H9 (cell line): ENCODE measurements around the gene MRPS5. TPM values are rescaled to one million over a fixed set of nuclear protein-coding genes. Genes with fewer than 3 reads are reported as not detected.

Source experiments
- DNase-seq: peaks from one replicate; pipeline ENCODE4 v3.0.0-alpha.2; 2017
- H2AFZ ChIP-seq: one replicate; pipeline ENCODE4 v1.6.1; 2013; ENCODE audit warnings: mild to moderate bottlenecking, low read length, control low read depth, moderate library complexity
- H2AK5ac ChIP-seq: 2 replicates; pipeline ENCODE4 v1.6.1; 2013; ENCODE audit warnings: low read length, control low read depth, mixed read lengths; ENCODE audit not compliant: insufficient read length
- H2BK120ac ChIP-seq: one replicate; pipeline ENCODE4 v1.6.1; 2013; ENCODE audit warnings: low read depth, mild to moderate bottlenecking, low read length, control low read depth, inconsistent platforms; ENCODE audit not compliant: poor library complexity, severe bottlenecking
- H2BK12ac ChIP-seq: 2 replicates; pipeline ENCODE4 v1.6.1; 2013; ENCODE audit warnings: low read length, control low read depth, mixed read lengths, low read depth; ENCODE audit not compliant: insufficient read length
- H2BK15ac ChIP-seq: 2 replicates; pipeline ENCODE4 v1.6.1; 2013; ENCODE audit warnings: low read depth, low read length, control low read depth
- H2BK20ac ChIP-seq: one replicate; pipeline ENCODE4 v1.6.1; 2013; ENCODE audit warnings: low read depth, mild to moderate bottlenecking, low read length, control low read depth, inconsistent platforms; ENCODE audit not compliant: poor library complexity, severe bottlenecking
- H2BK5ac ChIP-seq: 2 replicates; pipeline ENCODE4 v1.6.1; 2013; ENCODE audit warnings: low read length, control low read depth, mixed read lengths; ENCODE audit not compliant: insufficient read length
- H3K14ac ChIP-seq: 2 replicates; pipeline ENCODE4 v1.6.1; 2013; ENCODE audit warnings: low read length, control low read depth; ENCODE audit not compliant: insufficient read depth
- H3K18ac ChIP-seq: 2 replicates; pipeline ENCODE4 v1.6.1; 2013; ENCODE audit warnings: low read depth, mild to moderate bottlenecking, mixed read lengths, low read length, control low read depth; ENCODE audit not compliant: insufficient read length
- H3K23ac ChIP-seq: 2 replicates; pipeline ENCODE4 v1.6.1; 2013; ENCODE audit warnings: low read length, control low read depth, mixed read lengths, low read depth; ENCODE audit not compliant: insufficient read length
- H3K23me2 ChIP-seq: 2 replicates; pipeline ENCODE4 v1.6.1; 2013; ENCODE audit warnings: low read depth, mild to moderate bottlenecking, mixed read lengths, low read length, control low read depth; ENCODE audit not compliant: insufficient read length, poor library complexity, severe bottlenecking
- H3K27ac ChIP-seq: 2 replicates; pipeline ENCODE4 v1.5.1; 2013; ENCODE audit warnings: low read length, control low read depth, mixed read lengths, low read depth; ENCODE audit not compliant: insufficient read length
- H3K27me3 ChIP-seq: 2 replicates; pipeline ENCODE4 v1.6.1; 2013; ENCODE audit warnings: low read length, control low read depth, inconsistent platforms; ENCODE audit not compliant: insufficient read depth
- H3K4ac ChIP-seq: 2 replicates; pipeline ENCODE4 v1.6.1; 2013; ENCODE audit warnings: low read depth, mild to moderate bottlenecking, control low read depth, inconsistent platforms, low read length, moderate library complexity
- H3K4me1 ChIP-seq: 2 replicates; pipeline ENCODE4 v1.6.1; 2013; ENCODE audit warnings: low read length, control low read depth, inconsistent platforms; ENCODE audit not compliant: insufficient read depth
- H3K4me2 ChIP-seq: 2 replicates; pipeline ENCODE4 v1.6.1; 2013; ENCODE audit warnings: low read length, control low read depth, mixed read lengths; ENCODE audit not compliant: insufficient read length, insufficient read depth
- H3K56ac ChIP-seq: 2 replicates; pipeline ENCODE4 v1.6.1; 2013; ENCODE audit warnings: low read depth, mild to moderate bottlenecking, mixed read lengths, low read length, control low read depth; ENCODE audit not compliant: insufficient read length
- H3K79me1 ChIP-seq: 2 replicates; pipeline ENCODE4 v1.6.1; 2013; ENCODE audit warnings: low read depth, mild to moderate bottlenecking, moderate library complexity, low read length, control low read depth, inconsistent platforms; ENCODE audit not compliant: insufficient read depth, poor library complexity, severe bottlenecking
- H3K79me2 ChIP-seq: 2 replicates; pipeline ENCODE4 v1.6.1; 2013; ENCODE audit warnings: low read length, control low read depth, inconsistent platforms; ENCODE audit not compliant: insufficient read depth
- H3K9ac ChIP-seq: 2 replicates; pipeline ENCODE4 v1.6.1; 2013; ENCODE audit warnings: low read length, control low read depth, mixed read lengths; ENCODE audit not compliant: insufficient read length; ENCODE audit errors: extremely low read depth
- H3K9me3 ChIP-seq: one replicate; pipeline ENCODE4 v1.6.1; 2013; ENCODE audit warnings: low read depth, low read length, inconsistent platforms; ENCODE audit not compliant: control insufficient read depth
- H3T11ph ChIP-seq: one replicate; pipeline ENCODE4 v1.6.1; 2013; ENCODE audit warnings: mild to moderate bottlenecking, low read length, control low read depth, inconsistent platforms
- H4K20me1 ChIP-seq: one replicate; pipeline ENCODE4 v1.6.1; 2013; ENCODE audit not compliant: control insufficient read depth, insufficient read length, insufficient read depth
- H4K5ac ChIP-seq: 2 replicates; pipeline ENCODE4 v1.6.1; 2013; ENCODE audit warnings: low read depth, mild to moderate bottlenecking, mixed read lengths, low read length, control low read depth; ENCODE audit not compliant: insufficient read length
- H4K8ac ChIP-seq: replicated peaks from 2 replicates; pipeline ENCODE4 v1.6.1; 2013; ENCODE audit warnings: low read length, control low read depth, mixed read lengths, low read depth; ENCODE audit not compliant: insufficient read length
- H4K91ac ChIP-seq: 2 replicates; pipeline ENCODE4 v1.6.1; 2013; ENCODE audit warnings: low read depth, mild to moderate bottlenecking, moderate library complexity, mixed read lengths, low read length, control low read depth; ENCODE audit not compliant: insufficient read length
- H3K27ac Mint-ChIP-seq, 3 experiments: 2 replicates in 2 of 3; 3 replicates in 1 of 3; pipeline ENCODE4 v1.8.0; 2020 to 2021; ENCODE audit warnings: mixed read lengths in 3 of 3, mild to moderate bottlenecking in 1 of 3, moderate library complexity in 1 of 3
- H3K27me3 Mint-ChIP-seq: 2 replicates; pipeline ENCODE4 v1.8.0; 2021; ENCODE audit warnings: low read depth, mild to moderate bottlenecking, moderate library complexity, mixed read lengths
- H3K36me3 Mint-ChIP-seq, 3 experiments: 2 replicates in 2 of 3; 3 replicates in 1 of 3; pipeline ENCODE4 v1.8.0; 2020 to 2021; ENCODE audit warnings: low read depth in 3 of 3, mixed read lengths in 3 of 3; ENCODE audit not compliant: insufficient read depth in 1 of 3
- H3K4me1 Mint-ChIP-seq, 2 experiments: 2 replicates each; pipeline ENCODE4 v1.8.0; 2020; ENCODE audit warnings: mixed read lengths in 2 of 2
- H3K4me3 Mint-ChIP-seq, 2 experiments: 2 replicates in 1 of 2; 3 replicates in 1 of 2; pipeline ENCODE4 v1.8.0; 2020 to 2021; ENCODE audit warnings: mild to moderate bottlenecking in 2 of 2, mixed read lengths in 2 of 2, moderate library complexity in 1 of 2
- H3K9me3 Mint-ChIP-seq, 2 experiments: 2 replicates in 1 of 2; 3 replicates in 1 of 2; pipeline ENCODE4 v1.8.0; 2020; ENCODE audit warnings: mild to moderate bottlenecking in 2 of 2, mixed read lengths in 2 of 2, moderate library complexity in 1 of 2
- WGBS: extraction: QIAGEN DNeasy Blood & Tissue Kit; methylation state at CpG from one replicate; pipeline ENCODE4 v1.1.7; 2013; ENCODE audit warnings: missing lambda C conversion rate, low lambda C conversion rate, mixed read lengths; ENCODE audit not compliant: insufficient read length; ENCODE audit errors: extremely low coverage; 5-methylcytosine and 5-hydroxymethylcytosine counted together
- total RNA-seq: library from RNA; stranded (reverse); gene quantifications from 2 replicates; pipeline ENCODE4 v1.2.1, GENCODE V29; 2021
- TF ChIP-seq, protein P1 (sequence below): fragments of 200-600 bp; sonication (generic); conservative IDR thresholded peaks from 3 replicates; pipeline ENCODE4 v1.8.0; 2021; ENCODE audit warnings: antibody characterized with exemption, mild to moderate bottlenecking

Gene MRPS5
- total RNA-seq, 1 experiment from 2014 or later = 50.9 TPM

GRCh38 chr2:95051626-95052025 is 70.0 kb downstream of the MRPS5 start:
- Mint-ChIP-seq H3K27me3 (peaks cover 44% of the 10 kb centered on the region), H3K4me1 (peaks cover 4 to 12% of the 10 kb centered on the region in 2 experiments), H3K36me3 (no peaks in the 10 kb centered on the region), H3K27ac (no peak overlapping the region), H3K9me3 (no peaks in the 10 kb centered on the region), H3K4me3 (no peak overlapping the region)
- Histone ChIP-seq H4K5ac (no peak overlapping the region), H3K18ac (no peak overlapping the region), H3K9me3 (no peaks in the 10 kb centered on the region), H2BK120ac (no peak overlapping the region), H4K20me1 (no peaks in the 10 kb centered on the region), H3K23ac (no peak overlapping the region), H2BK20ac (no peak overlapping the region), H2AFZ (no peak overlapping the region), H3K79me1 (no peaks in the 10 kb centered on the region), H3K4me2 (no peak overlapping the region), H3K4ac (no peak overlapping the region), H3K23me2 (no peaks in the 10 kb centered on the region), H4K91ac (no peak overlapping the region), H2BK12ac (no peak overlapping the region), H3K9ac (no peak overlapping the region), H3K27me3 (no peaks in the 10 kb centered on the region), H3K4me1 (no peaks in the 10 kb centered on the region; the same call in 1 of the 2 replicates), H3K14ac (no peak overlapping the region), H2BK5ac (no peak overlapping the region), H4K8ac (no peak overlapping the region), H3T11ph (no peak overlapping the region), H2BK15ac (no peak overlapping the region), H2AK5ac (no peak overlapping the region), H3K56ac (no peak overlapping the region), H3K27ac (no peak overlapping the region), H3K79me2 (no peaks in the 10 kb centered on the region)
- no peak for DNase-seq
- TF ChIP-seq, protein P1, sequence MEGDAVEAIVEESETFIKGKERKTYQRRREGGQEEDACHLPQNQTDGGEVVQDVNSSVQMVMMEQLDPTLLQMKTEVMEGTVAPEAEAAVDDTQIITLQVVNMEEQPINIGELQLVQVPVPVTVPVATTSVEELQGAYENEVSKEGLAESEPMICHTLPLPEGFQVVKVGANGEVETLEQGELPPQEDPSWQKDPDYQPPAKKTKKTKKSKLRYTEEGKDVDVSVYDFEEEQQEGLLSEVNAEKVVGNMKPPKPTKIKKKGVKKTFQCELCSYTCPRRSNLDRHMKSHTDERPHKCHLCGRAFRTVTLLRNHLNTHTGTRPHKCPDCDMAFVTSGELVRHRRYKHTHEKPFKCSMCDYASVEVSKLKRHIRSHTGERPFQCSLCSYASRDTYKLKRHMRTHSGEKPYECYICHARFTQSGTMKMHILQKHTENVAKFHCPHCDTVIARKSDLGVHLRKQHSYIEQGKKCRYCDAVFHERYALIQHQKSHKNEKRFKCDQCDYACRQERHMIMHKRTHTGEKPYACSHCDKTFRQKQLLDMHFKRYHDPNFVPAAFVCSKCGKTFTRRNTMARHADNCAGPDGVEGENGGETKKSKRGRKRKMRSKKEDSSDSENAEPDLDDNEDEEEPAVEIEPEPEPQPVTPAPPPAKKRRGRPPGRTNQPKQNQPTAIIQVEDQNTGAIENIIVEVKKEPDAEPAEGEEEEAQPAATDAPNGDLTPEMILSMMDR = no peak
- no CpG with 5 or more reads among the region's 10 CpGs for WGBS
